Lower leg skin (tissue), 4 donors: ENCODE results near the gene UST. TPM values are rescaled to one million over a fixed set of nuclear protein-coding genes. Genes with fewer than 3 reads are reported as not detected.

Experiments used
- DNase-seq, 2 donors: peaks; one replicate each; pipeline ENCODE4 v3.0.0-alpha.2; 2019; ENCODE audit warnings: low spot score in 2 of 2
- H3K4me3 ChIP-seq: fragments of 200-600 bp; sonication (generic); 2 replicates; pipeline ENCODE4 v1.5.1; 2017; ENCODE audit warnings: mild to moderate bottlenecking, low read depth; ENCODE audit not compliant: poor library complexity, severe bottlenecking
- CTCF ChIP-seq, 3 donors: fragments of 450-650 bp; IDR thresholded peaks; one replicate each; pipeline ENCODE4 v1.5.1; 2016; ENCODE audit warnings: antibody characterized with exemption in 3 of 3, mild to moderate bottlenecking in 3 of 3, moderate library complexity in 2 of 3
- POLR2A ChIP-seq, 2 donors: fragments of 450-650 bp; IDR thresholded peaks; one replicate each; pipeline ENCODE4 v1.6.1; 2016 to 2017; ENCODE audit warnings: antibody characterized with exemption in 2 of 2, mild to moderate bottlenecking in 1 of 2, moderate library complexity in 1 of 2
- WGBS, 2 donors: methylation state at CpG; one replicate each; pipeline ENCODE4 v1.1.5; 2018; 5-methylcytosine and 5-hydroxymethylcytosine counted together
- intact Hi-C: fragments of 100-400 bp; cut with DNase I; formaldehyde crosslinking; loops from one replicate; pipeline ENCODE4 v1.15.0; 2023; ENCODE audit warnings: low total_unique reads
- total RNA-seq, 4 donors: library from RNA; depleted of rRNA; stranded (reverse); fragments of >200 nt; gene quantifications; one replicate each; pipeline ENCODE4 v1.1.0, GENCODE V29; 2016

The UST gene
- total RNA-seq, 4 donors from 2014 or later = 12.2 to 21.7 (median 17.7) TPM

- DNase-seq = no peak
- H3K4me3 ChIP-seq = no peak overlapping the region
- intact Hi-C loops = no loop called here
- TF ChIP-seq POLR2A (IDR thresholded peaks at IDR 0.05) = no peak
- no peak for TF ChIP-seq CTCF (IDR thresholded peaks at IDR 0.05)
- 77 to 87% methylated on average over 3 of the region's 3 CpGs for whole genome bisulfite sequencing, 2 donors
Measured at GRCh38 chr6:148701375-148701774, 45.5 kb upstream of the UST start.

- DNase-seq = no peak
- 67 to 68% methylated on average over 2 of the region's 2 CpGs for WGBS, 2 donors
- no peak overlapping the region for H3K4me3 ChIP-seq
- TF ChIP-seq POLR2A (IDR thresholded peaks at IDR 0.05) (no peak), CTCF (IDR thresholded peaks at IDR 0.05) (no peak)
- intact Hi-C loops = no loop called here
Measured at GRCh38 chr6:148703900-148704299, 42.9 kb upstream of the UST start.

GRCh38 chr6:148704400-148705246 lies 42.2 kb upstream of the UST start:
- intact Hi-C loops = no loop called here
- no peak for DNase-seq
- no peak overlapping the region for H3K4me3 ChIP-seq
- TF ChIP-seq CTCF (IDR thresholded peaks at IDR 0.05) (no peak), POLR2A (IDR thresholded peaks at IDR 0.05) (no peak)
- 85 to 87% methylated on average over 7 of the region's 7 CpGs for WGBS, 2 donors

GRCh38 chr6:148708707-148709106 lies 38.1 kb upstream of the UST start:
- DNase-seq = no peak
- intact Hi-C loops = no loop called here
- TF ChIP-seq POLR2A (IDR thresholded peaks at IDR 0.05) = no peak
- TF ChIP-seq CTCF (IDR thresholded peaks at IDR 0.05) = no peak
- no peak overlapping the region for H3K4me3 ChIP-seq
- WGBS, 2 donors = 62 to 72% methylated on average over 1 of the region's 1 CpG

GRCh38 chr6:148709577-148709976 lies 37.3 kb upstream of the UST start:
- WGBS, 2 donors = 22 to 36% methylated on average over 1 of the region's 1 CpG
- H3K4me3 ChIP-seq = no peak overlapping the region
- no peak for DNase-seq
- no peak for TF ChIP-seq POLR2A (IDR thresholded peaks at IDR 0.05)
- TF ChIP-seq CTCF (IDR thresholded peaks at IDR 0.05) = no peak
- intact Hi-C loops = no loop called here
